ENCODE results near the gene CLCC1. TPM values are rescaled to one million over a fixed set of nuclear protein-coding genes. Genes with fewer than 3 reads are reported as not detected.

The CLCC1 gene
- total RNA-seq, 1 experiment from 2014 or later = 18.8 TPM

- Histone ChIP-seq H3K4me1 (ENCODE audit: insufficient read depth, low read length) (no peaks in the 10 kb centered on the region), H3K18ac (ENCODE audit: insufficient read length, low read depth, low read length) (no peak overlapping the region), H2AFZ (ENCODE audit: low read length) (no peak overlapping the region), H3K27ac (ENCODE audit: insufficient read length, low read depth, low read length) (no peak overlapping the region), H4K8ac (replicated peaks; ENCODE audit: insufficient read length, low read depth, low read length) (no peak overlapping the region), H3K4me2 (ENCODE audit: insufficient read depth, insufficient read length, low read length) (no peak overlapping the region), H3K4ac (ENCODE audit: low read depth, low read length) (no peak overlapping the region), H4K20me1 (ENCODE audit: control insufficient read depth, insufficient read depth, insufficient read length) (no peaks in the 10 kb centered on the region), H2BK15ac (ENCODE audit: low read depth, low read length) (no peak overlapping the region), H3K9me3 (ENCODE audit: control insufficient read depth, low read depth, low read length) (no peaks in the 10 kb centered on the region), H3K9ac (ENCODE audit: extremely low read depth, insufficient read length, low read length) (no peak overlapping the region), H3K79me2 (ENCODE audit: insufficient read depth, low read length) (no peaks in the 10 kb centered on the region), H2BK12ac (ENCODE audit: insufficient read length, low read depth, low read length) (no peak overlapping the region), H2BK120ac (ENCODE audit: low read depth, low read length, poor library complexity, severe bottlenecking) (no peak overlapping the region), H3K23ac (ENCODE audit: insufficient read length, low read depth, low read length) (no peak overlapping the region), H2BK20ac (ENCODE audit: low read depth, low read length, poor library complexity, severe bottlenecking) (no peak overlapping the region), H4K5ac (ENCODE audit: insufficient read length, low read depth, low read length) (no peak overlapping the region), H4K91ac (ENCODE audit: insufficient read length, low read depth, low read length) (no peak overlapping the region), H3T11ph (ENCODE audit: low read length) (no peak overlapping the region), H2BK5ac (ENCODE audit: insufficient read length, low read length) (no peak overlapping the region), H3K79me1 (ENCODE audit: insufficient read depth, low read depth, low read length, poor library complexity, severe bottlenecking) (no peaks in the 10 kb centered on the region), H3K14ac (ENCODE audit: insufficient read depth, low read length) (no peak overlapping the region), H3K56ac (ENCODE audit: insufficient read length, low read depth, low read length) (no peak overlapping the region), H3K27me3 (ENCODE audit: insufficient read depth, low read length) (no peaks in the 10 kb centered on the region), H2AK5ac (ENCODE audit: insufficient read length, low read length) (no peak overlapping the region), H3K23me2 (ENCODE audit: insufficient read length, low read depth, low read length, poor library complexity, severe bottlenecking) (no peaks in the 10 kb centered on the region)
- no peak for TF ChIP-seq CTCF (conservative IDR thresholded peaks at IDR 0.05)
- no peak overlapping the region for H3K4me3 Mint-ChIP-seq
- peaks cover 6 to 37% (median 20%) of the 10 kb centered on the region in 3 experiments for H3K36me3 Mint-ChIP-seq (ENCODE audit: insufficient read depth in 1 of 3, low read depth in 3 of 3)
- H3K27ac Mint-ChIP-seq = no peak overlapping the region
- no peak for DNase-seq
- H3K9me3 Mint-ChIP-seq = no peaks in the 10 kb centered on the region
- no peaks in the 10 kb centered on the region for H3K27me3 Mint-ChIP-seq (ENCODE audit: low read depth)
- WGBS (ENCODE audit: extremely low coverage, insufficient read length, low lambda C conversion rate) = no CpG with 5 or more reads among the region's 2 CpGs
- H3K4me1 Mint-ChIP-seq = no peaks in the 10 kb centered on the region
Observed at GRCh38 chr1:108925920-108926319, 37.4 kb downstream of the CLCC1 start.
